GM18511 (cell line): ENCODE results near the gene CATSPER3.

Experiments used
- ATAC-seq: cut with Tn5 transposase; IDR thresholded peaks from one replicate; pipeline ENCODE4 v1.9.1; 2021; ENCODE audit warnings: mild to moderate bottlenecking, moderate library complexity; ENCODE audit not compliant: unreplicated experiment

CATSPER3 gene

GRCh38 chr5:135059000-135059923, 91.6 kb downstream of the CATSPER3 start:
- no peak for ATAC-seq

GRCh38 chr5:135060021-135060420, 92.3 kb downstream of the CATSPER3 start:
- no peak for ATAC-seq

- ATAC-seq = no peak
Measured at GRCh38 chr5:135061001-135061400, 93.3 kb downstream of the CATSPER3 start.
